PC-3 (cell line): ENCODE results near the gene MEGF6. TPM values are rescaled to one million over a fixed set of nuclear protein-coding genes. Genes with fewer than 3 reads are reported as not detected.
"Not testable (repeated sequence)": the region's sequence is repeated elsewhere in the genome, so short reads cannot be mapped to it uniquely, and the experiment has no call there.

Source experiments
- ATAC-seq: fragments of 200-7000 bp; cut with Tn5 transposase; 2 replicates; pipeline ENCODE4 v1.9.1; 2020; ENCODE audit warnings: mild to moderate bottlenecking, moderate library complexity
- BruUV-seq: library from RNA; stranded (reverse); fragments of 400-500 nt; replicated peaks from 2 replicates; lab custom pipeline; 2021; lab: Mats Ljungman, UMichigan
- CTCF ChIA-PET: fragments of 300-600 bp; sonication (Branson Sonifier 250); formaldehyde crosslinking; loops from one replicate; lab custom pipeline; 2022; ENCODE audit warnings: antibody characterized with exemption; lab: Charles Lee
- POLR2A ChIA-PET: fragments of 300-600 bp; sonication (Branson Sonifier 250); formaldehyde crosslinking; loops from one replicate; lab custom pipeline; 2022; ENCODE audit warnings: antibody characterized with exemption; ENCODE audit not compliant: unreplicated experiment; lab: Charles Lee
- DNase-seq: peaks from one replicate; pipeline ENCODE4 v3.0.0-alpha.2; 2015
- H2AFZ ChIP-seq: fragments of 300-600 bp; sonication (generic); 2 replicates; pipeline ENCODE4 v1.6.0; 2016; ENCODE audit warnings: antibody characterized with exemption, low read length
- H3F3A ChIP-seq: fragments of 300-600 bp; sonication (generic); one replicate; pipeline ENCODE4 v1.6.0; 2017; ENCODE audit warnings: antibody characterized with exemption, low read length, control low read depth, mild to moderate bottlenecking; ENCODE audit not compliant: unreplicated experiment
- H3K27ac ChIP-seq: fragments of 300-600 bp; sonication (generic); 2 replicates; pipeline ENCODE4 v1.5.1; 2016; ENCODE audit warnings: mild to moderate bottlenecking, low read length
- H3K27me3 ChIP-seq: fragments of 300-600 bp; sonication (generic); 2 replicates; pipeline ENCODE4 v1.6.1; 2016; ENCODE audit warnings: low read length, mixed read lengths
- H3K36me3 ChIP-seq: fragments of 300-600 bp; sonication (generic); 2 replicates; pipeline ENCODE4 v1.6.1; 2016; ENCODE audit warnings: low read depth, mixed run types, low read length, mixed read lengths
- H3K4me1 ChIP-seq: fragments of 300-600 bp; sonication (generic); 2 replicates; pipeline ENCODE4 v1.5.1; 2016; ENCODE audit warnings: low read length; ENCODE audit not compliant: insufficient read depth
- H3K4me2 ChIP-seq: fragments of 300-600 bp; sonication (generic); 2 replicates; pipeline ENCODE4 v1.6.0; 2016; ENCODE audit warnings: low read length
- H3K4me3 ChIP-seq: fragments of 300-600 bp; sonication (generic); 2 replicates; pipeline ENCODE4 v1.5.1; 2016; ENCODE audit warnings: mild to moderate bottlenecking, low read length, mixed read lengths
- H3K79me2 ChIP-seq: fragments of 300-600 bp; sonication (generic); 2 replicates; pipeline ENCODE4 v1.6.1; 2017; ENCODE audit warnings: low read length, mixed read lengths
- H3K9ac ChIP-seq: fragments of 300-600 bp; sonication (generic); 2 replicates; pipeline ENCODE4 v1.6.0; 2016; ENCODE audit warnings: mild to moderate bottlenecking, low read length
- H3K9me2 ChIP-seq: fragments of 300-600 bp; sonication (generic); replicated peaks from 2 replicates; pipeline ENCODE4 v1.6.1; 2016; ENCODE audit warnings: mixed run types, low read length, mixed read lengths
- H3K9me3 ChIP-seq: fragments of 300-600 bp; sonication (generic); 2 replicates; pipeline ENCODE4 v1.6.1; 2016; ENCODE audit warnings: low read length, mixed read lengths
- H4K20me1 ChIP-seq: fragments of 300-600 bp; sonication (generic); 2 replicates; pipeline ENCODE4 v1.6.1; 2016; ENCODE audit warnings: low read length, mixed read lengths
- EZH2 ChIP-seq: fragments of 300-600 bp; sonication (generic); IDR thresholded peaks from one replicate; pipeline ENCODE4 v1.6.1; 2017; ENCODE audit warnings: antibody characterized with exemption, mild to moderate bottlenecking, low read length; ENCODE audit not compliant: unreplicated experiment
- EZH2phosphoT487 ChIP-seq: fragments of 300-600 bp; sonication (generic); IDR thresholded peaks from 2 replicates; pipeline ENCODE4 v1.6.1; 2018; ENCODE audit warnings: mild to moderate bottlenecking, antibody characterized with exemption, low read length, borderline replicate concordance
- intact Hi-C: fragments of 100-400 bp; cut with micrococcal nuclease; formaldehyde crosslinking; loops from 2 replicates; pipeline ENCODE4 v1.9.0; 2023
- total RNA-seq: library from RNA; depleted of rRNA; stranded (reverse); fragments of >200 nt; gene quantifications from 2 replicates; pipeline ENCODE4 v1.2.3, GENCODE V29; 2014
- TF ChIP-seq, protein P1 (sequence below): fragments of 300-600 bp; sonication (generic); conservative IDR thresholded peaks from 2 replicates; pipeline ENCODE4 v1.5.1; 2017; ENCODE audit warnings: antibody characterized with exemption, low read depth, mild to moderate bottlenecking, low read length

MEGF6 gene
- total RNA-seq, 1 experiment from 2014 or later = 32.5 TPM

GRCh38 chr1:3584915-3585314 lies 26.4 kb downstream of the MEGF6 start:
- no peak overlapping the region for H3K4me3 ChIP-seq
- no peak overlapping the region for H3K4me2 ChIP-seq
- DNase-seq = no peak
- no peaks in the 10 kb centered on the region for H3K9me3 ChIP-seq
- no peak for ATAC-seq
- BruUV-seq = no TSS peak
- POLR2A ChIA-PET = no interaction called here
- no peaks in the 10 kb centered on the region for H3K9me2 ChIP-seq
- no peak overlapping the region for H3K9ac ChIP-seq
- H3K27me3 ChIP-seq = no peaks in the 10 kb centered on the region
- no peaks in the 10 kb centered on the region for H3K36me3 ChIP-seq
- H3K4me1 ChIP-seq = peaks cover 10% of the 10 kb centered on the region
- no peak overlapping the region for H3K27ac ChIP-seq
- no peak for TF ChIP-seq EZH2
- TF ChIP-seq, protein P1, sequence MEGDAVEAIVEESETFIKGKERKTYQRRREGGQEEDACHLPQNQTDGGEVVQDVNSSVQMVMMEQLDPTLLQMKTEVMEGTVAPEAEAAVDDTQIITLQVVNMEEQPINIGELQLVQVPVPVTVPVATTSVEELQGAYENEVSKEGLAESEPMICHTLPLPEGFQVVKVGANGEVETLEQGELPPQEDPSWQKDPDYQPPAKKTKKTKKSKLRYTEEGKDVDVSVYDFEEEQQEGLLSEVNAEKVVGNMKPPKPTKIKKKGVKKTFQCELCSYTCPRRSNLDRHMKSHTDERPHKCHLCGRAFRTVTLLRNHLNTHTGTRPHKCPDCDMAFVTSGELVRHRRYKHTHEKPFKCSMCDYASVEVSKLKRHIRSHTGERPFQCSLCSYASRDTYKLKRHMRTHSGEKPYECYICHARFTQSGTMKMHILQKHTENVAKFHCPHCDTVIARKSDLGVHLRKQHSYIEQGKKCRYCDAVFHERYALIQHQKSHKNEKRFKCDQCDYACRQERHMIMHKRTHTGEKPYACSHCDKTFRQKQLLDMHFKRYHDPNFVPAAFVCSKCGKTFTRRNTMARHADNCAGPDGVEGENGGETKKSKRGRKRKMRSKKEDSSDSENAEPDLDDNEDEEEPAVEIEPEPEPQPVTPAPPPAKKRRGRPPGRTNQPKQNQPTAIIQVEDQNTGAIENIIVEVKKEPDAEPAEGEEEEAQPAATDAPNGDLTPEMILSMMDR = no peak
- no peak for TF ChIP-seq EZH2phosphoT487
- H3K79me2 ChIP-seq = no peaks in the 10 kb centered on the region
- H4K20me1 ChIP-seq = no peaks in the 10 kb centered on the region
- H3F3A ChIP-seq = peaks cover 5% of the 10 kb centered on the region
- no peak overlapping the region for H2AFZ ChIP-seq
- CTCF ChIA-PET = no interaction called here
- intact Hi-C loops = no loop called here

DNA sequence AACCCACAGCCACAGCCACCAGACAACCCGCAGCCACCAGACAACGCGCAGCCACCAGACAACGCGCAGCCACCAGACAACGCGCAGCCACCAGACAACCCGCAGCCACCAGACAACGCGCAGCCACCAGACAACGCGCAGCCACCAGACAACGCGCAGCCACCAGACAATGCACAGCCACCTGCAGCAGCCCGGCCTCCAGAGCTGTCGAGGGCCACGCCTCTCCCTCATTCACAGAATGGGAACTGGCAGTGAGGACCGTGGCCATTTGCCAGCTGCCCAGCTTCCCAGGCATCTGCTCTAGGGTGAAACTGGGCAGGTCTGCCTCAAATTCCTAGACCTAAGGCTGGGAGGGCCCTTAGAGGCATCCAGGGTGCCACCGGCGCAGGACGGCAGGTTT lies 27.6 kb downstream of the MEGF6 start:
- H3K27me3 ChIP-seq, POLR2A ChIA-PET: not testable (repeated sequence)

GRCh38 chr1:3581296-3582036 lies 29.8 kb downstream of the MEGF6 start:
- H2AFZ ChIP-seq = no peak overlapping the region
- H4K20me1 ChIP-seq = no peaks in the 10 kb centered on the region
- H3F3A ChIP-seq = no peaks in the 10 kb centered on the region
- ATAC-seq (no peak), DNase-seq (no peak)
- H3K27ac ChIP-seq = no peak overlapping the region
- CTCF ChIA-PET = no interaction called here
- no peaks in the 10 kb centered on the region for H3K27me3 ChIP-seq
- BruUV-seq = no TSS peak
- H3K9ac ChIP-seq = no peak overlapping the region
- no peaks in the 10 kb centered on the region for H3K4me1 ChIP-seq
- H3K36me3 ChIP-seq = no peaks in the 10 kb centered on the region
- TF ChIP-seq EZH2phosphoT487 = no peak
- TF ChIP-seq, protein P1 = no peak
- TF ChIP-seq EZH2 = no peak
- no peak overlapping the region for H3K4me3 ChIP-seq
- H3K9me3 ChIP-seq = no peaks in the 10 kb centered on the region
- POLR2A ChIA-PET = no interaction called here
- H3K9me2 ChIP-seq = no peaks in the 10 kb centered on the region
- intact Hi-C loops = no loop called here
- H3K79me2 ChIP-seq = no peaks in the 10 kb centered on the region
- H3K4me2 ChIP-seq = no peak overlapping the region

More for the DNA sequence above, 27.6 kb downstream of the MEGF6 start:
- CTCF ChIA-PET, intact Hi-C loops, DNase-seq, H3F3A ChIP-seq, H3K79me2 ChIP-seq, H3K4me1 ChIP-seq, ATAC-seq, H3K9ac ChIP-seq, H3K4me2 ChIP-seq, H3K4me3 ChIP-seq, H2AFZ ChIP-seq, H3K27ac ChIP-seq, H3K36me3 ChIP-seq, H3K9me2 ChIP-seq, BruUV-seq, H3K9me3 ChIP-seq, H4K20me1 ChIP-seq: not testable (repeated sequence)
